GM19240 (cell line): ENCODE results near the gene SECISBP2.
"Not testable (repeated sequence)": the region's sequence is repeated elsewhere in the genome, so short reads cannot be mapped to it uniquely, and the experiment has no call there.

Experiments
- DNase-seq: peaks from one replicate; pipeline ENCODE4 v3.0.0; 2011; ENCODE audit warnings: low spot score; ENCODE audit not compliant: insufficient read length

The SECISBP2 gene

DNA sequence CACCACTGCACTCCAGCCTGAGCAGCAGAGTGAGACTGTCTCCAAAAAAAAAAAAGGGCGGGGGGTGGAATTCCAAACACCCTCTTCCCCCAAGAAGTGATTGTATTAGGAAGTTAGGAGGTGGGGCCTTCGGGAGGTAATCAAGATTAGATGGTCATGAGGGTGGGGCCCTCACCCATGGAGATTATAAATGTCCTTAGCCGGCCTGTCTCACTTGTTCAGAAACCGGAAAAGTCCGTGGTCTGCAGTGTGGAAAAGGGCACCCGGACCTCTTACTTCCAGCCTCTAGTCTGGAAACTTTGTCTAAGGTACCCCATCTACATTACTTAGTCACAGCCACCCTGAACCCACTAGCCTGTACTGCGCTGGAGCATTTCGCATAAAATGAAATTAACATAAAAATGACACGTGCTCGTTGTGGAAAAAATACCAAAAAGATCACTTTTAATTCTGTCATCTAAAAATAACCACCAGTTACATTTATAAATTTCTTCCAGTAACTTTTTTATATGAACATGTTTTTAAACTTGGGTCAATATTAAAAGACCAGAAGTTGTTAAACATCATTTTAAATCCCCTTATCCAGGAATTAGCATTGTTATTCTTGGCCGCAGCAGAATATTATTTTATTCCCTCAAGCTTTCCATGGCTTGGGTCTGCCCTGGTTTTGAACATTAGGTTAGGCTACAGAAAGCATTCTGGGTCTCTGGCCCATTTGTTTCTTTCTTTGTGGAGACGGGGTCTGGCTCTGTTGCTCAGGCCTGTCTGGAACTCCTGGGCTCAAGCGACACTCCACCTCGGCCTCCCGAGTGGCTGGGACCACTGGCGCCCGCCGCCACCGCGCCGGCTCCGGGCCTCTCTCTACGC, 8.5 kb upstream of the SECISBP2 start:
- DNase-seq, result no peak

- DNase-seq, result peak; percentile 84
Observed at GRCh38 chr9:89310475-89311345, 7.6 kb upstream of the SECISBP2 start, which contains the start of gene CKS2. TSS of gene CKS2 (plus strand) at chr9:89311195. CDS start at chr9:89311293, 98 bp downstream.

DNA sequence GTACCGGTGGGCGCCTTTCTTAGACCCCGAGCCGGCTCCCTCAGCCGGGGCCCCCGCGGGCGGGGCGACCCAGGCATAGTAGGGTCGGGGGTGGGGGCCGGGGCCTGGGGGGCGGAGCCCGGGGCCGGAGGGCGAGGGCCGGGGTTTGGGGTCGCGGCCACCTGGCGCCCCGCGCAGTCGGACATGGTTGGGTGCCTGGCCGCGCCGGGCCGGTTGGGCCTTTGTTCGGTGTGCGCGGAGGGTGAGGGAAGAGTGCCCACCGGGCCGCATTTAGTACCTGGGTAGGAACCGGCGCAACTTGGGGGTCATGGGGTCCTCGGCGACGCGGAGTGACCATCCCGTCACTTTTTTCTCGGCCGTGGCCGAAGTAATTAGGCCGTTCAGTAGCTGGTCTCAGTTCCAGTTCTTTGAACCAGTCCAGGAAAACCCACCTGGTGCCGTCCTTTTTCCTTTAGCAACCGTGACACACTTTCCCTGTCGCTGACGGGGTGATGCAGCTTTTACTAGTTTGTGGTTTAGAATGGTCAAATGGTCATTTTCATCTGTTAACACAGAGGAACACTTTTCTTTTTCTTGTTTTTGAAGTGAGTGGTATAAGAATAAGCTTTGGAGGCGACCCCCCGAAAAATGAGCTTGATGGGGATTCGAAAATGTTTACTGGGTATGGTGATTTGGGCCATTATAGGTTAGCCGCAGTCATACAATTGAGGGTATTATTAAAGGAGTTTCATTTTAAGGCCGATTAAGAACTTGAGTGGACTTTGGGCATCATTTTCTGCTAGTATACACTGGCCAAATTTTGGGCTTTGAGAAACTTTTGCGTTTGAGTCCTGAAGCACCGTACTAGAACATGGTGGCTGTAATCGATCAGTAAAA, 6.7 kb upstream of the SECISBP2 start:
- DNase-seq, result no peak

GRCh38 chr9:89312222-89312571, 6.1 kb upstream of the SECISBP2 start:
- DNase-seq, result no peak

- DNase-seq, result no peak
Observed at GRCh38 chr9:89313842-89314241, 4.5 kb upstream of the SECISBP2 start.

DNA sequence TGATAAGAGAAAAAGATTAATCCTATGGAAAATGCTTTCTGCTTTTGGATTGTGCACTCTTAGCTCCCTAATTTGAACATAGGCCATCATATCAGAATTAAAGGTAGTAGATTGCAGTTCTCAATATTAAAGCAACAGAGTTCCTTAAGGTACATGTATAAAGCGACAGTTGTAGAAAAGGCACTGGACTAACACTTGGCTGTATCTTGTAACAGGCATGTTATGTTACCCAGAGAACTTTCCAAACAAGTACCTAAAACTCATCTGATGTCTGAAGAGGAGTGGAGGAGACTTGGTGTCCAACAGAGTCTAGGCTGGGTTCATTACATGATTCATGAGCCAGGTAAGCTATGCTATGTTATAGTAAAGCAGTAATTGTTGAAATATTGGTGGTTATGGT, 3.3 kb upstream of the SECISBP2 start:
- no peak for DNase-seq

- DNase-seq, result no peak
Observed at GRCh38 chr9:89315482-89315881, 2.8 kb upstream of the SECISBP2 start.

- no peak for DNase-seq
Observed at GRCh38 chr9:89317282-89317681, 1.0 kb upstream of the SECISBP2 start.

- no peak for DNase-seq
Observed at GRCh38 chr9:89319015-89319905, 960 bp downstream of the SECISBP2 start.

- no peak for DNase-seq
Observed at GRCh38 chr9:89323390-89323789, 5.1 kb downstream of the SECISBP2 start.

GRCh38 chr9:89325733-89326132, 7.4 kb downstream of the SECISBP2 start:
- DNase-seq, result no peak

- no peak for DNase-seq
Observed at GRCh38 chr9:89328064-89328463, 9.8 kb downstream of the SECISBP2 start.

DNA sequence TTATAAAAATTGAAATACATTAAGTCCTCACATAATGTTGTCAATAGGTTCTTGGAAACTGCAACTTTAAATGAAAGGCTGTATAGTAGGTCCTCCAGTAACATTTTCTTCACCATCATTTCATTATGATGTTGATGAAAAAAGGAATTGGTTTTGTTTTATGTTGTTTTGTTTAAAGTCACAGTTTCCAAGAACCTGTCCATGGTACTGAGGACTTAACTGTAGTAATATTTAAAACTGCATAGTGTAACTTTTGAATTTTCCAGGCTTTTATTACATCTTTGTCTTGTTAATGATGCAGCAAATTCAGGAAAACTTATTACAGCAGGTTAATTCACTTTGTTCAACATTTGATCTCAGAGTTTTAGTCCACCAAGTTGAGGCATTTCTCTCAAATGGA, 11.6 kb downstream of the SECISBP2 start:
- no peak for DNase-seq

DNA sequence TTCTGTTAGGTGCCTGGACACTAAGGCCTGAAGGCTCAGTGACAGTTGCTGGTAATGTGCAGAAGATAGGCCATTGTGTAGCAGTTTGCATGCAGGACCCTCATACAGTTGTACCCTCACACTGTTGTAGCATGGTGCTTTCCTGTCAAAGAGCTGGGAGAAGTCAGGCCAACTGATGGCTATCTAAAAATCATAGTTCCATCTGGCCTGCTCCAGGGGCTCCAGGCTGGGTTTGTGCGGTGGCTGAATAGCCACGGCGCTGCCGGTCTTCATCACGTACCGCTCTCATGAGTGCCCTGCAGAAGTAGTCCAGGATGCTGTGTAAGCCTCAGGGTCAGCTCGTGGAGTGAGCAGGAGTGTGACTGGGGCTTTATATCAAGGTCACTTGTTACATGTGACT, 12.2 kb downstream of the SECISBP2 start:
- DNase-seq, result no peak

DNA sequence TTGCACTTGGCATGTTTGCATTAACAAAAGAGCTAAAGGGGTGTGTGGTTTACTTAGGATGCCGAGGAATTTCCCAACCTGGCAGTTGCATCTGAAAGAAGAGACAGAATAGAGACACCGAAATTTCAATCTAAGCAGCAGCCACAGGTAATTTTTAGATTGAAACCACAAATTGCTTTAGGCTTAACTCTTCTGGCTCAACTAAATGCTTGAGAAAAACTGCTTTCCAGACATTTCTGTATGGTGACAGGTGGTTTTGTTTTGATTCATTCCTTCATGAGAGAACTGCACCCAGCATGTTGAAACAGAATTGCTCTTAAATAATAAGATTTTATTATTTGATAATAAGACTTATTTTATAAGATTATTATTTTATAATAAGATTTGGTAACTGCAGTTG, 21.5 kb downstream of the SECISBP2 start:
- DNase-seq, result no peak

DNA sequence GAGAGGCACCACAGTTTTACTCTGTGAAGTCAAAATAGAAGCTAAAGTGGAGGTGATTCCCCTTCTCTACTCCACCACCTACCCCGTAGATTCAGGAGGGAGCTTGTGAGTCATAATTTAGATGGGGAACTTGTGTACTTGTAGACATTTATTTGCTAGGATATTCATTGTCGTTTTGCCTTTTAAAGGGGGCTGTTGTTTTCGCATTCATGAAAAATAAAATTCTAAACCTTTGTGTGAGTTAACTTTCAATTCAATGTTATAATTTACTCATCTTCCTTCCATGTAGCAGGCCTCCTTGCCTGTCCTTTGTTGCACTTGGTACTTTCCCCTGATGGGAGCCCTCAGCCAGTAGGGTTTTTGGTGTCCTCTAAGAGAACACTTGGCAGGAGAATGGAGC, 22.0 kb downstream of the SECISBP2 start:
- peak; percentile 29 for DNase-seq

DNA sequence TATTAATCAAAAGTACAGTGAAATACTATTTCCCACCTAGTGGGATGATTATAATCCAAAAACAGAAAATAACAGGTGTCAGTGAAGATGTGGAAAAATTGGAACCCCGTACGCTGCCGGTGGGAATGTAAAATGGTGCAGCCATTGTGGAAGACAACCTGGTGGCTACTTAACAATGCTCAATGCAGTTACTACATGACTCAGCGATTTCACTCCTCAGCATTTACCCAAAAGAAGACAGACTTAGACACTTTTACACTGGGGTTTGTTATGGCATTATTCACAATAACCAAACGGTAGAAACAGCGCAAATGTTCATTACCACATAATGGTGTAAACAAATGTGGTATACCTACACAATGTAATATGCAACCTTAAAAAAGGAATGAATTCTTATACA, 23.9 kb downstream of the SECISBP2 start:
- no peak for DNase-seq

DNA sequence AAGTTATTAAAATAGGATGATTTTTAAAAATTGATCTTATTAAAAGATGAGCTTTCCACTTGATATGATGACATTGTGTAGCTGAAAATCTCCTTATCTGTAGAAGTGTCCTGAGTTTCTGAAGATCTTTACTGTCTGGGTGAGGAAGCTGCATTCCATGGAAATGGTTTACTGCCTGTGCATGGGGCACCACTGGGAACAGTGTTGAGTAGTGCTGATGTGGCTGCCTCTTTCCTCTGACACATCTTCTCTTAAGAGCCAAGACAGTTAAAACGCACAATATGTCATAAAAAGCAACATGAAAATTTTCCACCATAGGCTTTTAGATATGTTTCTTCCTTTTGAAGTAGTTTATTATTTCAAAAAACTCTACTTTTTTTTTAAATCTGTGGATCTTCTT, 24.6 kb downstream of the SECISBP2 start:
- no peak for DNase-seq

GRCh38 chr9:89343812-89344211, 25.5 kb downstream of the SECISBP2 start:
- not testable (repeated sequence) for DNase-seq

DNA sequence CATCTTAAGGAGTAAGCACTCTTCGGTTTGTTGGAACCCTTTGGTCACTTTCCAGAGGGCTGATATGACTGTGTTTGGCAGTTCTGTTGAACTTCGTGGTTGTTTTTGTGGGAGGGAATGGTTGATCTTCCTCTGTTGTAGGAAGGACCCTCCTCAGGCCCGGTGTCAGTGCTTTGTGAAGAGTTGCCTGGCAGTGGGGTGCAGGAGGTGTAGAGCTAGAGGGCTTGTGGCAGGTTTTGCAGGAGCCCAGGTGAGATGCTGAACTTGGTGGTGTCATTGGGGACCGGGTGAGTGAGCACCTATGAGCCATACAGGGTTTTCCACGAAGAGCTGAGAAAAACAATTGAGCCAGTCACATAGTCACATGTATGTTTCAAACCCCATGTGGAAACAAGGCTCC, 27.2 kb downstream of the SECISBP2 start:
- DNase-seq, result no peak
